Naive thymus-derived CD4-positive, alpha-beta T cell (primary cell): Measurements from ENCODE around the gene OTX1. TPM values are rescaled to one million over a fixed set of nuclear protein-coding genes. Genes with fewer than 3 reads are reported as not detected.

ENCODE experiments used
- ATAC-seq: fragments of 150-1000 bp; cut with Tn5 transposase; 2 replicates; pipeline ENCODE4 v1.10.0; 2021; ENCODE audit warnings: mild to moderate bottlenecking, moderate library complexity
- CTCF ChIA-PET: fragments of 350-600 bp; sonication (Branson Sonifier 250); formaldehyde crosslinking; loops from one replicate; lab custom pipeline; 2021; ENCODE audit warnings: antibody characterized with exemption; lab: Charles Lee
- POLR2A ChIA-PET: fragments of 350-600 bp; sonication (Branson Sonifier 250); formaldehyde crosslinking; loops from one replicate; lab custom pipeline; 2021; ENCODE audit warnings: antibody characterized with exemption, inconsistent platforms; lab: Charles Lee
- DNase-seq, 9 donors: peaks; one replicate each; pipeline versions ENCODE4 v3.0.0 to v3.0.0-alpha.2; 2020 to 2022; ENCODE audit warnings: mixed read lengths in 1 of 9
- H3K27ac ChIP-seq: one replicate; pipeline ENCODE4 v1.7.0; 2013; ENCODE audit warnings: mild to moderate bottlenecking, low read depth, low read length, moderate library complexity
- H3K27me3 ChIP-seq, 2 donors: one replicate each; pipeline ENCODE4 v1.7.0; 2013; ENCODE audit warnings: low read length in 2 of 2, mild to moderate bottlenecking in 2 of 2, moderate library complexity in 2 of 2; ENCODE audit not compliant: control insufficient read depth in 2 of 2, insufficient read depth in 2 of 2
- H3K36me3 ChIP-seq, 3 experiments: 1 replicate in 2 of 3; 2 replicates in 1 of 3; pipeline ENCODE4 v1.7.0; 2013; ENCODE audit warnings: low read length in 3 of 3, mild to moderate bottlenecking in 3 of 3, moderate library complexity in 1 of 3; ENCODE audit not compliant: insufficient read depth in 3 of 3, control insufficient read depth in 2 of 3
- H3K4me1 ChIP-seq, 2 donors: one replicate each; pipeline ENCODE4 v1.7.0; 2013; ENCODE audit warnings: low read length in 2 of 2, mild to moderate bottlenecking in 2 of 2, moderate library complexity in 1 of 2; ENCODE audit not compliant: control insufficient read depth in 2 of 2, insufficient read depth in 2 of 2
- H3K4me3 ChIP-seq: 2 replicates; pipeline ENCODE4 v1.7.0; 2013; ENCODE audit warnings: mild to moderate bottlenecking, low read length
- H3K9me3 ChIP-seq, 3 experiments: 1 replicate in 2 of 3; 2 replicates in 1 of 3; pipeline ENCODE4 v1.7.0; 2013; ENCODE audit warnings: low read length in 3 of 3; ENCODE audit not compliant: control insufficient read depth in 2 of 3
- H3K27ac Mint-ChIP-seq, 9 donors: one replicate each; pipeline ENCODE4 v1.8.0; 2020 to 2022; ENCODE audit warnings: mixed read lengths in 9 of 9, mild to moderate bottlenecking in 8 of 9, moderate library complexity in 5 of 9, inconsistent platforms in 2 of 9
- H3K27me3 Mint-ChIP-seq, 5 donors: one replicate each; pipeline ENCODE4 v1.8.0; 2021 to 2022; ENCODE audit warnings: mixed read lengths in 5 of 5, mild to moderate bottlenecking in 1 of 5
- H3K36me3 Mint-ChIP-seq, 5 donors: one replicate each; pipeline ENCODE4 v1.8.0; 2020 to 2022; ENCODE audit warnings: mixed read lengths in 5 of 5, mild to moderate bottlenecking in 3 of 5, inconsistent platforms in 1 of 5
- H3K4me1 Mint-ChIP-seq, 7 donors: one replicate each; pipeline ENCODE4 v1.8.0; 2020 to 2022; ENCODE audit warnings: mixed read lengths in 7 of 7, mild to moderate bottlenecking in 3 of 7, inconsistent platforms in 1 of 7
- H3K4me3 Mint-ChIP-seq, 10 donors: one replicate each; pipeline ENCODE4 v1.8.0; 2020 to 2022; ENCODE audit warnings: mild to moderate bottlenecking in 10 of 10, mixed read lengths in 10 of 10, moderate library complexity in 6 of 10, inconsistent platforms in 2 of 10
- H3K9me3 Mint-ChIP-seq, 11 donors: one replicate each; pipeline ENCODE4 v1.8.0; 2020 to 2022; ENCODE audit warnings: mixed read lengths in 11 of 11, mild to moderate bottlenecking in 4 of 11, inconsistent platforms in 1 of 11, moderate library complexity in 1 of 11
- intact Hi-C, 2 donors: fragments of 100-400 bp; cut with micrococcal nuclease; formaldehyde crosslinking; loops; one replicate each; pipeline ENCODE4 v1.15.1; 2023
- polyA plus RNA-seq, 2 donors: library from polyadenylated mRNA; unstranded; fragments of 300-500 nt; fragmentation: Illumina TruSeq; gene quantifications; one replicate each; pipeline ENCODE4 v1.2.3, GENCODE V29; 2021
- total RNA-seq, 6 experiments: library from RNA in 5 of 6; stranded (reverse) in 5 of 6; gene quantifications; 1 replicate in 5 of 6; 2 replicates in 1 of 6; pipeline ENCODE4 v1.2.3 and lab custom pipeline; 2021 to 2026

OTX1 gene
- total and polyA plus RNA-seq, 7 experiments from 2014 or later: not detected

DNA sequence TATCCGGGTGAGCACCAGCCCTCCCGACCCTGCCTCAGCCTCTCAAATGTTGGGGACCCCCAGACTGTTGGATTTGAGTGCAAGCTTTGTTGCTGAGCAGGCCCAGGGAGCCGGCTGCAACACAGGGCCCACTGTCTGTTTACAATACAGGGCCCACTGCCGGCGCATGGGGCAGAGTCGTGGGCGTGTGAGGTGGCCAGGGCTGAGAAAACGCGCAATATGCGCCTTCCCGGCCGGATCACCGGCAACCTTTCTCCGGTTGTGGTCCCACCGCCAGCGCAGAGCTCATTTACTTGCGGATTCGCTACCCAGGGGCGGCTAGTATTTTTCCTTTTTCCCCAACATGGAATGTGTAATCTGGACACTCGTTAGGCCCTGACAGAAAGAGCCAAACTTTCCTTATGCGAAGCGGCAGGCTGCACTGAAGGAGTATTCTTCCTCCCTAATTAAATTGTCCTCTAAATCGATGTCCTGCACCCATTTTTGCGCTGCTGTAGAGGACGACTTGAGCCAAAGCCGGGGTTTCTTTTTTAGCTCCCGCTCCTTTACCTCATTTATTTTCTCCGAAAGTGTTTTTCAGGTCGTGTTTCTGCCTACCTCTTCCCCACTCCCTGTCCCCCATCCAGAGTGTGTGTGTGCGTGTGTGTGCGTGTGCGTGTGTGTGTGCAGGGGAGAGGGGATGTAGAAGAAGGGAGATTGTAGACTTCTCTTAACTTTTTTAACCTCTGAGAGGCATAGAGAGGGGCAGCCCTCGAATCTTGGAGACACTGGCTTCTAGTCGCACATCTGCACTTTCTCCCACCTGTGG, 2.7 kb downstream of the OTX1 start:
- Mint-ChIP-seq H3K4me3 (peak overlapping the region; percentile 33 to 86 (median 67)), H3K36me3 (peaks cover 0 to 6% (median 2%) of the 10 kb centered on the region in 5 donors), H3K27me3 (peaks cover 70 to 91% (median 86%) of the 10 kb centered on the region in 5 donors), H3K9me3 (peaks cover 0 to 6% (median 0%) of the 10 kb centered on the region in 11 donors), H3K4me1 (peaks cover 47 to 84% (median 74%) of the 10 kb centered on the region in 7 donors), H3K27ac (peak overlapping the region in 1 of 9 donors; percentile 67)
- no peak for ATAC-seq
- ChIA-PET POLR2A (no interaction called here), CTCF (no interaction called here)
- Histone ChIP-seq H3K4me1 (peaks cover 9 to 35% of the 10 kb centered on the region in 2 donors), H3K36me3 (no peaks in the 10 kb centered on the region), H3K27ac (no peak overlapping the region), H3K27me3 (peaks cover 7 to 20% of the 10 kb centered on the region in 2 donors), H3K9me3 (no peaks in the 10 kb centered on the region), H3K4me3 (no peak overlapping the region)
- DNase-seq: no peak
- intact Hi-C loops: loop anchor here in 1 of 2 donors (5.0 to 10.0 kb wide), 3 partner anchors 248 to 372 kb away; partner anchors contain the start of gene EHBP1

DNA sequence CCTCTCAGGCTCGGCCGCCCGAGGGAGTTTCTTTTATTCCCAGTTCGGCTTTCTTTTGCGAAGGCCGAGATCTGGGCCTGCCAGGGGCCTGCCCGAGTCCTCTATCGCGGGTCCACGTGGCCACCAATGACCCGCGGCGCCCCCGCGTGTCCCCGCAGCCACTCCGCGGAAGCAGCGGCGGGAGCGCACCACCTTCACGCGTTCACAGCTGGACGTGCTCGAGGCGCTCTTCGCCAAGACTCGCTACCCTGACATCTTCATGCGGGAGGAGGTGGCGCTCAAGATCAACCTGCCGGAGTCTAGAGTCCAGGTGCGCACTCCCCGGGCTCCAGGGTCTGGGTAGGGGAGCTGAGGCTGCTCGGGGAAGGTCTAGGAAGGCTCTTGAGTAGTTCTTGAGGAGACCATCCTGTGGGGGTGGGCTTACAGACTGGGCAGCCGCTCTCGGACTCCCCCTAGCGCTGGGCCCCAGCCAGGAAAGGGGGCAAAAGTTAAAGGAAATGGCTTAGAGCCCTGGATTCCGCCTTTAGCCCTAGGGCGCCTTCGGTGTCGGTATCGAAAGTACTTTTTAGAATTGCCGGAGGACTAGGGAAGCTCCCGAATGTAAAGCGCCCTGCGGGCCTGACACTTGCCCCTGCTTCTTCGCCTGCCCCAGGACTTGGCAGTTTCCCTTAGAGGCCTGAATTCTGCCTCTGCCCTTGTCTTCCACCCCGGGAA, 3.4 kb downstream of the OTX1 start:
- intact Hi-C loops: loop anchor here in 1 of 2 donors (5.0 to 10.0 kb wide), 3 partner anchors 249 to 371 kb away; partner anchors contain the start of gene EHBP1
- peak overlapping the region in 1 of 9 donors; percentile 11 for H3K27ac Mint-ChIP-seq
- H3K36me3 Mint-ChIP-seq: peaks cover 0 to 6% (median 5%) of the 10 kb centered on the region in 5 donors
- peaks cover 0 to 4% (median 0%) of the 10 kb centered on the region in 11 donors for H3K9me3 Mint-ChIP-seq
- peaks cover 42 to 83% (median 72%) of the 10 kb centered on the region in 7 donors for H3K4me1 Mint-ChIP-seq
- Histone ChIP-seq H3K4me1 (peaks cover 7 to 36% of the 10 kb centered on the region in 2 donors), H3K36me3 (no peaks in the 10 kb centered on the region), H3K27ac (no peak overlapping the region), H3K9me3 (no peaks in the 10 kb centered on the region), H3K27me3 (peaks cover 5 to 19% of the 10 kb centered on the region in 2 donors), H3K4me3 (no peak overlapping the region)
- DNase-seq: peak in 1 of 9 donors; percentile 41
- ChIA-PET CTCF (no interaction called here), POLR2A (no interaction called here)
- H3K4me3 Mint-ChIP-seq: peak overlapping the region; percentile 52 to 81 (median 73)
- H3K27me3 Mint-ChIP-seq: peaks cover 69 to 89% (median 82%) of the 10 kb centered on the region in 5 donors
- ATAC-seq: no peak

DNA sequence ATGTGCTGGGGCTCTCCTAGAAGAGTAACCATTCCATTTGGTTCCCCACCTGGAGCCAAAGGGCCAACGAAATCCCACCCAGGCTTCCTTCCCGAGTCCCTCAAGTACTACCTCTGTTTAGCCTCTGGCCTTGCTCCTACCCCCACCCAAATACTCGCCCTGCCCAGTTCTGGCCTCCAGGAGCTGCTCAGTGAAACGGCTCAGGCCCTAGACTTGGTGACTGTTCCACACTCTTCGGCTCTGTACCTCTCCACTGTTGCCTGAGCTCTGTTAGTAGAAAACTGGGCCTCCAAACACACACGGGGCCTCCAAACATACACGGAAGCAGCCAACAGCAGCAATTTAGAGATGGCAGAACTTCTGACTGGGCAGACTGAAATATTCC, 4.2 kb downstream of the OTX1 start:
- Histone ChIP-seq H3K9me3 (no peaks in the 10 kb centered on the region), H3K4me3 (no peak overlapping the region), H3K27ac (no peak overlapping the region), H3K27me3 (peaks cover 4 to 17% of the 10 kb centered on the region in 2 donors), H3K36me3 (no peaks in the 10 kb centered on the region), H3K4me1 (peaks cover 0 to 33% of the 10 kb centered on the region in 2 donors)
- Mint-ChIP-seq H3K36me3 (peaks cover 0 to 6% (median 2%) of the 10 kb centered on the region in 5 donors), H3K4me3 (peak overlapping the region in 9 of 10 donors; percentile 52 to 81 (median 73)), H3K27ac (peak overlapping the region in 1 of 9 donors; percentile 38), H3K27me3 (peaks cover 63 to 85% (median 75%) of the 10 kb centered on the region in 5 donors), H3K9me3 (peaks cover 0 to 5% (median 0%) of the 10 kb centered on the region in 11 donors), H3K4me1 (peaks cover 36 to 76% (median 66%) of the 10 kb centered on the region in 7 donors)
- ChIA-PET POLR2A (no interaction called here), CTCF (no interaction called here)
- DNase-seq (no peak), ATAC-seq (no peak)
- intact Hi-C loops: loop anchor here in 1 of 2 donors (5.0 to 10.0 kb wide), 3 partner anchors 250 to 370 kb away; partner anchors contain the start of gene EHBP1

DNA sequence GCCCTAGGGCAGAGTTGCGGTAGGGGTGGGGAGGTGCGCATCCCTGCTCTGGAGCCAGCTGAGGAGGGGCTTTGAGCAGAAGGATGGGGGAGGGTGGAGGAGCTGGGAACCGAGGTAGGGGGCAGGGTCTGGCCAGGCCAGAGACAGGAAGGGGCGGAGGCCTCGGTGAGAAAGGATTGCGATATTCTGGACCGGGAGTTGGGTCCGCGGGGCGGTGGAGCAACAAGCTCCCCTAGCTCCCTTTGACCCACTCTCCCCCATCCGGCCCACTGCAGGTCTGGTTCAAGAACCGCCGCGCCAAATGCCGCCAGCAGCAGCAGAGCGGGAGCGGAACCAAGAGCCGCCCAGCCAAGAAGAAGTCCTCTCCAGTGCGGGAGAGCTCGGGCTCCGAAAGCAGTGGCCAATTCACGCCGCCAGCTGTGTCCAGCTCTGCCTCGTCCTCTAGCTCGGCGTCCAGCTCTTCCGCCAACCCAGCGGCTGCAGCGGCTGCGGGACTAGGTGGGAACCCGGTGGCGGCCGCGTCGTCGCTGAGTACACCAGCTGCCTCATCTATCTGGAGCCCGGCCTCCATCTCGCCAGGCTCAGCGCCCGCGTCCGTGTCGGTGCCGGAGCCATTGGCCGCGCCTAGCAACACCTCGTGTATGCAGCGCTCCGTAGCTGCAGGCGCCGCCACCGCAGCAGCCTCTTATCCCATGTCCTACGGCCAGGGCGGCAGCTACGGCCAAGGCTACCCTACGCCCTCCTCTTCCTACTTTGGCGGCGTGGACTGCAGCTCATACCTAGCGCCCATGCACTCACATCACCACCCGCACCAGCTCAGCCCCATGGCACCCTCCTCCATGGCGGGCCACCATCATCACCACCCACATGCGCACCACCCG, 4.8 kb downstream of the OTX1 start:
- Mint-ChIP-seq H3K27me3 (peaks cover 67 to 89% (median 78%) of the 10 kb centered on the region in 5 donors), H3K36me3 (peaks cover 0 to 11% (median 0%) of the 10 kb centered on the region in 5 donors), H3K9me3 (peaks cover 0 to 11% (median 4%) of the 10 kb centered on the region in 11 donors), H3K27ac (peak overlapping the region in 1 of 9 donors; percentile 73), H3K4me1 (peaks cover 33 to 80% (median 69%) of the 10 kb centered on the region in 7 donors), H3K4me3 (peak overlapping the region; percentile 14 to 81 (median 67))
- peak in 1 of 9 donors; percentile 23 for DNase-seq
- H3K9me3 ChIP-seq: no peaks in the 10 kb centered on the region
- ChIA-PET POLR2A (no interaction called here), CTCF (no interaction called here)
- H3K27ac ChIP-seq: no peak overlapping the region
- ATAC-seq: no peak
- peaks cover 0 to 32% of the 10 kb centered on the region in 2 donors for H3K4me1 ChIP-seq
- peaks cover 4 to 21% of the 10 kb centered on the region in 2 donors for H3K27me3 ChIP-seq
- intact Hi-C loops: loop anchor here in 1 of 2 donors (10.0 kb wide), 2 partner anchors 251 to 369 kb away; no protein-coding TSS in a partner anchor
- H3K36me3 ChIP-seq: no peaks in the 10 kb centered on the region
- H3K4me3 ChIP-seq: no peak overlapping the region

DNA sequence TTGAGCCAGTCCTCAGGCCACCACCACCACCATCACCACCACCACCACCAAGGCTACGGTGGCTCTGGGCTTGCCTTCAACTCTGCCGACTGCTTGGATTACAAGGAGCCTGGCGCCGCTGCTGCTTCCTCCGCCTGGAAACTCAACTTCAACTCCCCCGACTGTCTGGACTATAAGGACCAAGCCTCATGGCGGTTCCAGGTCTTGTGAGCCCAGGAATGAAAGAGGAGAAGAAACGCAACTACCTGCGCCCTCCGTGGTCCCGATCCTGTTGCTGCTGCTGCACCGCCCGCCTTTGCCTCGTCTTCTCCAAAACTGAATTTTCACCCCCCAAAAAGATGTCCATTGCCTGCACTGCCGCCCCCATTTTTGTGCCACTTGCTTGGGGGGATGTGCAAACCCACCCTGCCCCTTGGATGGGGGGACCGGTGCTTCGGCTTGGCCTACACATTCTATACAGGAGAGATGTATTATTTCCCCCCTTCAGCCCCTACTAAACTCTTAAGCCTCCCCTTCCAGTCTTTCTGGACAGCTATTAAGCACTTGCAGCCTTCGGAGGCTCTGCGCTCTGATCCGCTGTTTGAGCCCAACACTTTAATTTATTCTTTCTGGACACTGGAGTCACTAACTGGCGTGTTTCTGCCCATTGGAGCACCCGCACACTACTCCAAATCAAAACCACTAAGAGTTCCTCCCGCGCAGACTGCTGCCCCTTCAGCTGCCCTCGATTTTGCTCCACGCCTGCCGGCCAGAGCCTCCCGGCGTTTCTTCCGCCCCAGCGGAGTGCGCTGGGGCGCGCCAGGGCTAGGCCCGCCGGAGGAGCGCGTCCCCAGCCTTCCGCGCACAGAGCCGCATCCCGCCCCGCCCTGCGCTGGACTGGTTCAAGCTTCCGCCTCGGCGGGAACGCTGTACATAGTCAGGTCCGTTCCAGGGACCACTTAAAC, 5.7 kb downstream of the OTX1 start:
- H3K36me3 Mint-ChIP-seq: peaks cover 0 to 11% (median 0%) of the 10 kb centered on the region in 5 donors
- Histone ChIP-seq H3K27ac (no peak overlapping the region), H3K4me1 (peaks cover 0 to 28% of the 10 kb centered on the region in 2 donors), H3K27me3 (peaks cover 4 to 23% of the 10 kb centered on the region in 2 donors), H3K4me3 (no peak overlapping the region), H3K9me3 (no peaks in the 10 kb centered on the region), H3K36me3 (no peaks in the 10 kb centered on the region)
- H3K27ac Mint-ChIP-seq: peak overlapping the region in 1 of 9 donors; percentile 73
- CTCF ChIA-PET: no interaction called here
- peaks cover 68 to 92% (median 78%) of the 10 kb centered on the region in 5 donors for H3K27me3 Mint-ChIP-seq
- peaks cover 0 to 16% (median 7%) of the 10 kb centered on the region in 11 donors for H3K9me3 Mint-ChIP-seq
- intact Hi-C loops: loop anchor here in 1 of 2 donors (10.0 kb wide), 2 partner anchors 252 to 368 kb away; no protein-coding TSS in a partner anchor
- peak in 1 of 9 donors; percentile 35 for DNase-seq
- peak overlapping the region in 9 of 10 donors; percentile 14 to 78 (median 64) for H3K4me3 Mint-ChIP-seq
- POLR2A ChIA-PET: no interaction called here
- ATAC-seq: no peak
- peaks cover 27 to 73% (median 63%) of the 10 kb centered on the region in 7 donors for H3K4me1 Mint-ChIP-seq
